H54 (cell line): ENCODE data around the gene ZBTB5.
"Not testable (repeated sequence)": the region's sequence is repeated elsewhere in the genome, so short reads cannot be mapped to it uniquely, and the experiment has no call there.

Source experiments
- DNase-seq: peaks from one replicate; pipeline ENCODE4 v3.0.0; 2011; ENCODE audit warnings: low spot score, mixed read lengths; ENCODE audit not compliant: insufficient read length
- FAIRE-seq: peaks from 3 replicates; lab custom pipeline; 2011; peaks lifted over from hg19 to GRCh38; lab: Jason Lieb, UNC
- POLR2A ChIP-seq: IDR thresholded peaks from 2 replicates; pipeline ENCODE4 v1.6.1; 2011; ENCODE audit warnings: low read depth, mild to moderate bottlenecking, low read length

ZBTB5 gene

GRCh38 chr9:37471942-37472684 lies 6.9 kb upstream of the ZBTB5 start:
- peak; percentile 33 for DNase-seq
- TF ChIP-seq POLR2A: no peak
- FAIRE-seq: peak; percentile 90

- FAIRE-seq: no peak
- TF ChIP-seq POLR2A: no peak
- DNase-seq: no peak
Measured at GRCh38 chr9:37468620-37469019, 3.4 kb upstream of the ZBTB5 start.

GRCh38 chr9:37467530-37467929 lies 2.3 kb upstream of the ZBTB5 start:
- not testable (repeated sequence) for FAIRE-seq, DNase-seq

GRCh38 chr9:37466037-37466709 lies 923 bp upstream of the ZBTB5 start:
- peak; percentile 63 for TF ChIP-seq POLR2A
- FAIRE-seq: no peak

GRCh38 chr9:37464426-37465248 lies 613 bp downstream of the ZBTB5 start:
- peak; percentile 30 for DNase-seq
- peak; percentile 55 for FAIRE-seq
- peak; percentile 24 for TF ChIP-seq POLR2A

More at GRCh38 chr9:37466037-37466709, 923 bp upstream of the ZBTB5 start:
- peak; percentile 19 for DNase-seq

GRCh38 chr9:37464006-37464405 lies 1.2 kb downstream of the ZBTB5 start:
- FAIRE-seq: peak; percentile 6
- no peak for TF ChIP-seq POLR2A
- DNase-seq: no peak

GRCh38 chr9:37456817-37457216 lies 8.4 kb downstream of the ZBTB5 start:
- no peak for TF ChIP-seq POLR2A

GRCh38 chr9:37455884-37456647 lies 9.2 kb downstream of the ZBTB5 start:
- FAIRE-seq: no peak
- no peak for TF ChIP-seq POLR2A
- DNase-seq: no peak

More at GRCh38 chr9:37456817-37457216, 8.4 kb downstream of the ZBTB5 start:
- no peak for DNase-seq
- no peak for FAIRE-seq

- DNase-seq (no peak), FAIRE-seq (no peak)
- no peak for TF ChIP-seq POLR2A
Measured at GRCh38 chr9:37454238-37454637, 11.0 kb downstream of the ZBTB5 start.

- no peak for DNase-seq
- FAIRE-seq: no peak
- TF ChIP-seq POLR2A: no peak
Measured at GRCh38 chr9:37453827-37454226, 11.4 kb downstream of the ZBTB5 start.

- FAIRE-seq (no peak), DNase-seq (no peak)
- no peak for TF ChIP-seq POLR2A
Measured at GRCh38 chr9:37452611-37453010, 12.6 kb downstream of the ZBTB5 start.

- DNase-seq (no peak), FAIRE-seq (no peak)
- no peak for TF ChIP-seq POLR2A
Measured at GRCh38 chr9:37451628-37452027, 13.6 kb downstream of the ZBTB5 start.
